HG03521 (cell line): Measurements from ENCODE around the gene ZNF777.
A peak's percentile ranks its signal among the peaks of the same experiment; 100 is the strongest.
"Not testable (repeated sequence)": the region's sequence is repeated elsewhere in the genome, so short reads cannot be mapped to it uniquely, and the experiment has no call there.

ENCODE experiments used
- ATAC-seq: cut with Tn5 transposase; IDR thresholded peaks from one replicate; pipeline ENCODE4 v1.9.1; 2021; ENCODE audit warnings: mild to moderate bottlenecking, moderate library complexity; ENCODE audit not compliant: unreplicated experiment

The ZNF777 gene

GRCh38 chr7:149420006-149420405, 40.9 kb downstream of the ZNF777 start:
- no peak for ATAC-seq

- no peak for ATAC-seq
Measured at GRCh38 chr7:149415391-149416071, 45.3 kb downstream of the ZNF777 start.

DNA sequence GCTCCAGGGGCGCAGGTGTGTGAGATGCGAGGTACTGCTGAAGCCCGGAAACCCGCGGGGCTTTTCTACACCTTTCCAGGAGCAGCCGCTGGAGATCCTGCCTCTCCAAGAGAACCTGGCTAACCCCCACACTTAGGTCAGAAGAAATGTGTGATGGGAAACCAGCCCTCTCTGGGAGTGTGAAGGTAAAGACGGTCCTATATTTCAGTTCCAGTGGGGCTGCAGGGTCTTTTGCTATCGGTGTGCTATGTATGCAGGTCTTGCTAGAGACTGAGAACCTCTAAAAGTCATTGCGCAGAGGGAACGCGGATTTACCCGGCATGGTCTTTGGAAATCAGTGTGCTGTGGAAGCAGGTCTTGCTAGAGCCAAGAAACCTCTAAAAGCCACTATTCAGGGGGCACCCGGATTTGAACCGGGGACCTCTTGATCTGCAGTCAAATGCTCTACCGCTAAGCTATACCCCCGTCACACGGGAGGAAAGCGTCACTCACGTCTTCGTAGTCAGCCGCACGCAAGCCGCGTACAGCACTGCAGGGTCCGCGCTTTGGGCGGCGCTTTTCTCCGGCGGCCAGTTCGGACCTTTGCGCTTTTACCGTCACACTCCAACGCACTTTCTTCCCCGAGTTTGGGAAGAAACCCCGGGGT, 46.0 kb downstream of the ZNF777 start:
- ATAC-seq = no peak

GRCh38 chr7:149414171-149414570, 46.7 kb downstream of the ZNF777 start:
- no peak for ATAC-seq

DNA sequence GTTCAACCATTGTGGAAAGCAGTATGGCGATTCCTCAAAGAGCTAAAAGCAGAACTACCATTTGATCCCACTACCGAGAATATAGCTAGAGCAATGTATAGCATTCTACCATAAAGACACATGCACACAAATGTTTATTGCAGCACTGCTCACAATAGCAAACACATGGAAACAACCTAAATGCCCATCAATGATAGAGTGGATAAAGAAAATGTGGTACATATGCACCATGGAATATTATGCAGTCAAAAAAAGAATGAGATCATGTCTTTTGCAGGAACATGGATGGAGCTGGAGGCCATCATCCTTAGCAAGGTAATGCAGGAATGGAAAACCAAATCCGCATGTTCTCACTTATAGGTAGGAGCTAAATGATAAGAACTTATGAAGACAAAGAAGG, 47.8 kb downstream of the ZNF777 start:
- not testable (repeated sequence) for ATAC-seq

DNA sequence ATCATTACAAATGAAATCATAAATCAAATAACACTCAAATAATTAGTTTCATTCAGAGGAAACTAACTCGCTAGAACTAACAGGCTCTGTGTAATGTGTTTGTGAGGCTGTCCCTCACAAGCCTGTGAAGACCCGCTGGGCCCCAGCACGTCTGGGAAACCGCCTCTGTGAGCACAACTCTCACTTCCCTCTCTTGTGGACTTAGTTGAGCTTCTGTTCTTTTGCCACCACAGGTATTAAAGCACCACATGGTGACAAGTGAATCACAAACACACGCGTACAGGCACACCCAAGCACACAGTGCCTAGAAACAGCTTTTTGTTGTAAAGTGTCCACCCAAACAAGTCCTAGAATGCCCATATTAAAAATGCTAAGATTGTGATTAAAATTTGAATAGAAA, 51.0 kb downstream of the ZNF777 start:
- ATAC-seq = peak; percentile 78

- ATAC-seq = no peak
Measured at GRCh38 chr7:149404825-149405224, 56.0 kb downstream of the ZNF777 start.

GRCh38 chr7:149404396-149404795, 56.5 kb downstream of the ZNF777 start:
- no peak for ATAC-seq

DNA sequence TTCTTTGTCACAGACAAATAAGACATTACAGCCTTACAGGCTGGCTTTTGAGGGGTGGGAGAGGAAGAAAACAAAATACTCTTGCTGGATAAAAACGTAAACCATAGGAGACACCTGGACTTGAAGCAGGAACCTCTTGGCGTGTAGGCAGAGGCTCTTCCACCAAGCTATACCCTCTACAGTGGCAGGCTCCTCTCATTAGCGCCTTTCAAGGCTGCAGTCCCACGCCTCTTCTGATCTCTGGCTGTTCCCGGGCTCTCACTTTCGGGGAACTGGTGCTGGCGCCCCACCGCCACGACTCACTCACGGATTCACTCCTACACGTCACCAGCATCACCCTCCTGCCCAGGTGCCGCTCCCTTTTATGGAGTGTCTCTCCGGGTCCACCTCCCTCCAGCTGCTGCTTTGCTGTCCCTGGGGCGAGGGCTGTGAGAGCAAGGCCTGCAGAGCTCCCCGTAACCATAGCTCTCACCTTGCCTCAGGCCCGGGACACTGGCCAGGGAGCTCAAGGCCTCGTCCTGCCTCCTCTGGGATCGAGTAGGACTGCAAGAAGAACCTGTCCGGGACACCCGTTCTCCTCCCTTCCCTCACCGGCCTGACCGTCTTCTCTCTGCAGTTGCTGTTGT, 62.6 kb downstream of the ZNF777 start:
- no peak for ATAC-seq

DNA sequence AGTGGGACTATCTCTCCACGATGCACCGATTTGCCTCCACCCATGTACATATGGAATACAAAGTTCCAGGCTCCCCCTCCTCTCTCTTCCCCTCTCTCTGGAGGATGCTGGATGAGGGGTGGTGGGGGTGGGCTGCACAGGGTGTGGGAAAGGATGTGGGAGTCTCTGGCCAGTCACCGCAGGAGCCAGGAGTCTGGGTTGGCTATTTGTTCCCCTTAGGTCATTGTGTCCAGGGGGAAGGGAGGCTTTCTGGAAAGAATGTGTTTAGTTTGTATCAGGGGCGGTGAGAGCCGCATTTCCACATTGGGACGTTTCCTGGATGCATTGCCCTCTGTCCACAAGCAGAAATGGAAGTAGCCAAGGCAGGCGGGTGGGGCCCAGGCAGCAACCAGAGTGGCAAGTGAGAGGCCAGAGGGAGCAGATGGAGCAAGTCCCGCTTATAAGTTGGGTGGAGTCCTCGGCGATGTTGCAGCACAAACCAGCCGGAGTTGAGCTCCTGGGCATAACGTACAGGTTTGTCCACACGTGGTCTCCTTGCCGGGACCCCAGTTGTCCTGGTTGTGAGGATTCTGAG, 63.3 kb downstream of the ZNF777 start:
- ATAC-seq = no peak

DNA sequence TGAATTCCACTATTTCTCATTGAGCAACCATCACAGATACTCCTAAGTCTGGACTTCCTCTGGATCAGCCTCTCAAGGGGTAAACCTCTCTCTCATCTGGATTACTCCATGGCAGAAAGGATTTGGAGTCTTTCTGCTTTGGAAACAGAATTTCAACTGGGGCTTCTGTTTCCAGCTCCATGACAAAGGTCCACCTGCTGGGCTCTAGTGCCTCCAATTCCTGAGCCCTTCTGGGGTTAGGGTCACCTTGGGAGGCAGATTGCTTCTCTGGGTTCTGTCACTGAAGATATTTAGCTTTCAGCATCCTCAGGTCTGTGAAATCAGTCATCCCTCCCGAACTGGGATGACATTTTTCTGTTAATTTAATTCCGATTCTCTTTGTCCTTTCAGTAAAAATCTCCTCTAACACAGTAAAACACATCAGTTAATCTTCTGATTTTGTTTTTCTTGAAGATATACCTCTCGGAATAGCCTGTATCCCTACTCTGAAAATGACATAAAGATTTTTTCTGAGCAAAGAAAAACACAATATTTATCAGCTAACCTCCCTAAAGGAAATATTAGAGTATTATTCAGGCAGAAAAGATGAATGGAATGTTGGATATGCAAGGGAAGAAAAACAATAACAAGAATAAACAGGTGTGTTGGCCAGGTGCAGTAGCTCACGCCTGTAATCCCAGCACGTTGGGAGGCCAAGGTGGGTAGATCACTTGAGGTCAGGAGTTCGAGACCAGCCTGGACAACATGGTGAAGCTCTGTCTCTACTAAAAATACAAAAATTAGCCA, 72.1 kb downstream of the ZNF777 start:
- ATAC-seq = not testable (repeated sequence)

DNA sequence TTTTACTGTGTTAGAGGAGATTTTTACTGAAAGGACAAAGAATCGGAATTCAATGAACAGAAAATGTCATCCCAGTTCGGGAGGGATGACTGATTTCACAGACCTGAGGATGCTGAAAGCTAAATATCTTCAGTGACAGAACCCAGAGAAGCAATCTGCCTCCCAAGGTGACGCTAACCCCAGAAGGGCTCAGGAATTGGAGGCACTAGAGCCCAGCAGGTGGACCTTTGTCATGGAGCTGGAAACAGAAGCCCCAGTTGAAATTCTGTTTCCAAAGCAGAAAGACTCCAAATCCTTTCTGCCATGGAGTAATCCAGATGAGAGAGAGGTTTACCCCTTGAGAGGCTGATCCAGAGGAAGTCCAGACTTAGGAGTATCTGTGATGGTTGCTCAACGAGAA, 74.3 kb downstream of the ZNF777 start:
- ATAC-seq = not testable (repeated sequence)

GRCh38 chr7:149385195-149385950, 75.5 kb downstream of the ZNF777 start:
- no peak for ATAC-seq
